ENCODE data around the gene ALDH1L2.

DNA sequence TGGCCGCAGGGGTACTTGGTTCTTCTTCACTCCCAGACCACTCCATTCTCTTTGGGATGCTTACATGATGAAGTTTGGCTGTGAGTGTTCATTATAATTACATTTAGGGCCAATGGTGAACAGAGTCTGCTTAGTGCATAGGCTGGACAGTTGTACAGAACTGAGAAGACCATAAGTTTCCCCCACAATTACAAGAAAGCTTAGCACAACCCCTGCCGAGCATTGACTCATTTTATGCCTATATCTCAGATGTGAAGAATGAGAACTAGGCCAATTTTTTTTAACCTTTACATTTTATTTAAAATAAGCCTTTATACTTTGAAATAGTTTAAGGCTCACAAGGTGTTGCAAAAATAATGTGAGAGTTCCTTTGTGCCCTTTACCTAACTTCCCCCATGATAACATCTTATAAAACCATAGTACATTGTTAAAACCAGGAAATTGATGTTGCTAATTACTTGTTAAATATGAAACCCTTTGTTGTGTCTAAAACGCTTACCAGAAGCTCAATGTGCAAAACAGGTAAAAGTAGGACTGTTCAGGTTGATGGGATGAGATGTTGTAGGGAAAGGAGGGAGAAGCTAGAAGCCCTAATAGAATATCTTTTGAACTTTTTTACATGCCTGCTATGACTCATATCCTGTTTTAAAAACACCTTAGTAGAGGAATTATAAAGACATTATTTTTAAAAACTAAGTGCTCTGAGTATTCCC, 47.2 kb downstream of the ALDH1L2 start:
- TF ChIP-seq, protein P1, sequence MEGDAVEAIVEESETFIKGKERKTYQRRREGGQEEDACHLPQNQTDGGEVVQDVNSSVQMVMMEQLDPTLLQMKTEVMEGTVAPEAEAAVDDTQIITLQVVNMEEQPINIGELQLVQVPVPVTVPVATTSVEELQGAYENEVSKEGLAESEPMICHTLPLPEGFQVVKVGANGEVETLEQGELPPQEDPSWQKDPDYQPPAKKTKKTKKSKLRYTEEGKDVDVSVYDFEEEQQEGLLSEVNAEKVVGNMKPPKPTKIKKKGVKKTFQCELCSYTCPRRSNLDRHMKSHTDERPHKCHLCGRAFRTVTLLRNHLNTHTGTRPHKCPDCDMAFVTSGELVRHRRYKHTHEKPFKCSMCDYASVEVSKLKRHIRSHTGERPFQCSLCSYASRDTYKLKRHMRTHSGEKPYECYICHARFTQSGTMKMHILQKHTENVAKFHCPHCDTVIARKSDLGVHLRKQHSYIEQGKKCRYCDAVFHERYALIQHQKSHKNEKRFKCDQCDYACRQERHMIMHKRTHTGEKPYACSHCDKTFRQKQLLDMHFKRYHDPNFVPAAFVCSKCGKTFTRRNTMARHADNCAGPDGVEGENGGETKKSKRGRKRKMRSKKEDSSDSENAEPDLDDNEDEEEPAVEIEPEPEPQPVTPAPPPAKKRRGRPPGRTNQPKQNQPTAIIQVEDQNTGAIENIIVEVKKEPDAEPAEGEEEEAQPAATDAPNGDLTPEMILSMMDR (IDR thresholded peaks at IDR 0.05), result no peak
- TF ChIP-seq ZFX (IDR thresholded peaks at IDR 0.05; ENCODE audit: borderline replicate concordance), result no peak
